ENCODE data around the gene PTPRC.
A peak's percentile ranks its signal among the peaks of the same experiment; 100 is the strongest.

PTPRC gene

GRCh38 chr1:198641501-198641900 lies 2.7 kb downstream of the PTPRC start:
- Histone ChIP-seq H3K27ac (peak overlapping the region in 16 of 21 experiments; percentile 11 to 91 (median 74)), H3K4me3 (peak overlapping the region; percentile 6 to 39 (median 28))

DNA sequence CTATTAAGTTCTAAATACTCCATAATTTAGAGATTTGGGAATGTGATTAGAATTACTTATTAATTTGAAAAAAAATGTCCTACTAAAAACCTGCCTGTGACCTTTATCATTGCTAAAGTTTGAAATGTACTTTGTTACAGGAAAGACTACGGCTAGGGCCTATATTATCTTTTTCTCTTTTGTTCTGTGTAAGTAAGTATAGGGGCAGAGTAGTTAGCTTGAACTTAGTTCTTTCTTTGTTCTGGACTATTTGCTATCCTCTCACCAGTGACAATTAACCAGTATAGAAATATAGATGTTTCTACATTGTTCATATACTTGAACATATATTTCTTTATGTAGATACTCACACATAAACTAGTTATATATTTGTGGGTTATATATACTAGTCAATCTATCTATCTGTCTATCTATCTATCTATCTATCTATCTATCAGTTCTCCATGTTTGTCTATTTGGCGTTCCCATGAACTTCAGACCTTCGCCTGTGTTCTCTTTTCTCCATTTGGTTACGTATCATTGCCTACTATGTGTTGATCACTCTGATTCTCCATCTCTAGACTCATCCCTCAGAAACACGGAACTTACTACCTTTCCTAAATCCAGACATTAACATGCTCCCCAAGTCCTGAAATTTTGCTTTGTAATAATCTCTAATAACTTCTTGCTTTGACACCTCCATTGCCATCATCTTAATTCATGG lies 3.3 kb downstream of the PTPRC start:
- H3K4me3 ChIP-seq = peak overlapping the region in 6 of 7 experiments; percentile 6 to 39 (median 33)
- peak overlapping the region in 12 of 21 experiments; percentile 5 to 91 (median 74) for H3K27ac ChIP-seq

DNA sequence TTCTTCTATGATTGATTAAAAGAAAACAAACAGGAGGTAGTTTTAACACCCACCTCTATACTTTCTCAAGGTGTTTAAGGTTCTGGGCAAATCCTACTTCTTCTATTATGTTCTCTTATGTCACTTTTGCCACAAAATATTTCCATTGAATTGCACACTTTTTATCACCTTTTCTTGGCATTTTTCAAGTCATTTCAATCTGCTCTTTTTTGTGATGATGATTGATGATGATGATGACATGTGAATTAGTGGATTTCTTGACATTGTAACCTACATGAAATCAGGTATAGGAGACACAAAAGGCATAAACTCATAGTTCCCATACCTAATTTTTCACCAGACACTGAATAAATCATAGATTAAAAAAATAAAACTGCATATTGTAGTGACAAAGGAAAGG lies 4.1 kb downstream of the PTPRC start:
- H3K27ac ChIP-seq = peak overlapping the region in 10 of 21 experiments; percentile 5 to 91 (median 68)

GRCh38 chr1:198643808-198644207 lies 5.0 kb downstream of the PTPRC start:
- Histone ChIP-seq H3K27ac (peak overlapping the region in 6 of 21 experiments; percentile 3 to 91 (median 84)), H3K4me3 (peak overlapping the region in 3 of 7 experiments; percentile 0 to 38 (median 6))

More for the DNA sequence above, 4.1 kb downstream of the PTPRC start:
- peak overlapping the region in 2 of 7 experiments; percentile 38 for H3K4me3 ChIP-seq

GRCh38 chr1:198647055-198647454 lies 8.2 kb downstream of the PTPRC start:
- H3K27ac ChIP-seq = peak overlapping the region in 3 of 21 experiments; percentile 24 to 89 (median 47)
- H3K4me3 ChIP-seq = no peak overlapping the region

DNA sequence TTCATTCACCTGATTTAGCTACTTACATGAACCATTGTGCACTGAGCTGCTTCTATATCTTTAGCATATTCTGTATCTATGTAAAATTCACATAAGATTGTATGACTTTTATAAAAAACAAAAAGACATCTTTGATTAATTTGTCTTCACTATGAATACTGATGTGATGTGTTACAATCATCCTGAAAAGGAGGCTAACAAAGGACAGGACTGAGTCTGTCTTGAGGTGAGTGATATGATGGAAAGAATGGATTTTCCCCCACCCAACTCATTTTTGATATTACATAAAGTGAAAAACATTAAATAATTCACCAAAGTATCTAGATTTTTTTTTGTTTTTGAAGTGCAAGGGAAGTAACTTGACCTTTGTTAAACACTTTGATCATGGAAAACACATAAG lies 9.8 kb downstream of the PTPRC start:
- Histone ChIP-seq H3K27ac (peak overlapping the region in 5 of 21 experiments; percentile 27 to 75 (median 43)), H3K4me3 (no peak overlapping the region)

GRCh38 chr1:198649232-198649967 lies 10.6 kb downstream of the PTPRC start:
- Histone ChIP-seq H3K27ac (peak overlapping the region in 8 of 21 experiments; percentile 11 to 75 (median 44)), H3K4me3 (no peak overlapping the region)

DNA sequence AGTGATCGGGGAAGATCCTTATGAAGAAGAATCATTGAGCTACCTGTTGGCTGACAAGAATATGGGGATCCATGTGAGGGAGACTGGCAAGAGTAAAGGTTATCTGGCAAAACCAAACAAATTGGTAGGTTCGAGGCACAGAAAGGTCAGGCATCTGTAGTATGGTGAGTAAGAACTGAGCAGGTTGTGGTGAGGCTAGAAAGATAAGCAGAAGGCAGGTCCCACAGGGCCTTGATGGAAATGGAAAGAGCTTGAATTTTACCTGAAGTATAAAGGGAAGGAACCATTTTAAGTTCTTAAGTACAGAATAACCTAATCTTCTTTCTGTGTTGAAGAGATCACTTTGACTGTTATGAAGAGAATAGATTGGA lies 11.1 kb downstream of the PTPRC start:
- peak overlapping the region in 7 of 21 experiments; percentile 11 to 75 (median 44) for H3K27ac ChIP-seq
- H3K4me3 ChIP-seq = no peak overlapping the region

GRCh38 chr1:198650506-198650905 lies 11.7 kb downstream of the PTPRC start:
- peak overlapping the region in 6 of 21 experiments; percentile 27 to 84 (median 57) for H3K27ac ChIP-seq
- no peak overlapping the region for H3K4me3 ChIP-seq

- Histone ChIP-seq H3K27ac (peak overlapping the region in 8 of 21 experiments; percentile 11 to 84 (median 40)), H3K4me3 (peak overlapping the region in 1 of 7 experiments; percentile 0)
Measured at GRCh38 chr1:198651650-198652400, 13.0 kb downstream of the PTPRC start.

GRCh38 chr1:198653808-198654413 lies 15.1 kb downstream of the PTPRC start:
- Histone ChIP-seq H3K27ac (peak overlapping the region in 7 of 21 experiments; percentile 16 to 84 (median 56)), H3K4me3 (no peak overlapping the region)

DNA sequence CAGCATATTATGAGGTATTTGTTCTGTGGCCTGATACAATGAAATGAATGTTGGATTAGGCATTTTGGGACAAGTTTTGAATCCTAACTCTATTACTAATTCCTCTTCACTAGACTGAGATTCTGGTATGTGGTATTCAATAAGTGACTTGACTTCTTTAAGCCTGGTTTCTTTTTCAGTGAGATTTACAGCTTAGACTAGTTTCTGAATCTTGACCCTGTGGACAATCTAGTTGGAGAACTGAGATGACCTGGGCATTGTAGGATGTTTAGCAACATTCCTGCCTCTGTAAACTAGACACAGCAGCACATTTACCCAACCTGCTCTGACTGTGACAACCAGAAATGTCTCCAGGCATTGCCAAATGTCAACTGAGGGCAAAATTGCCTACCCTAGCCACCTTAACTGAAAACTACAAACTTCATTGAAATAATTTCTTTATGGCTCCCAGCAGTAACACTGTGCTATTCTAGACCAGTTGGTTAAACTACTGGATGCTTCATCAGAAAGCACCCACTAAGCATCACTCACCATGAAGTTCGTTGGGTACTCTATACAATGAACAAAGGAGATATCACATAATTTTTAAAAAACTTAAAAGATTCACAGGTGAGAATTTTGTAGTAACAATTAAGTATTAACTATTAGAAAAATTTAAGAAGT lies 16.8 kb downstream of the PTPRC start:
- H3K27ac ChIP-seq = peak overlapping the region in 16 of 21 experiments; percentile 20 to 84 (median 60)
- H3K4me3 ChIP-seq = no peak overlapping the region

GRCh38 chr1:198656500-198656932 lies 17.7 kb downstream of the PTPRC start:
- Histone ChIP-seq H3K27ac (peak overlapping the region in 17 of 21 experiments; percentile 28 to 84 (median 63)), H3K4me3 (no peak overlapping the region)

DNA sequence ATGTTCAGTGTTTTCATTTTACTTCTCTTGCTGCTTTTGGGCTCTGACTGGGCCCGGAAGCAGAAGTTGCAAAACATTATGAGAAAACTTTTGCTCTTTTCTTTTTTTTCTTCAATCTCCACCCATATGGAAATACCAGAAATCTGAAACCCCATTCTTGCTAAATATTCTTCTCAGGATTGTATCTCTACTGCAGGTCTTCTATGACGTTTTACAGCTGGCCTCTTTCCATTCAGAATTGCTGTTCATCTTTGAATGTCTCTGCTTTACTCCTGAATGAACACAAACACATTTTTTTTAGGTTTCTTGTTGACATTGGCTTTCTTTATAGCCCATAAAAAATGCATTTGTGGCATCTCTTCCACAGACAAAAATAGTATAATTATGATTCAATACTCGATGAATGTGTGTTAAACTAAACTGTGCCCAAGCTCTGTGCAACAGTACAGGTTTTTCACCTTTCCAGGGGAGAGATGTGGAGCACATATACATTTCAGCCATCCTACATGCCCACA lies 18.8 kb downstream of the PTPRC start:
- Histone ChIP-seq H3K4me3 (no peak overlapping the region), H3K27ac (peak overlapping the region in 17 of 21 experiments; percentile 26 to 85 (median 71))

DNA sequence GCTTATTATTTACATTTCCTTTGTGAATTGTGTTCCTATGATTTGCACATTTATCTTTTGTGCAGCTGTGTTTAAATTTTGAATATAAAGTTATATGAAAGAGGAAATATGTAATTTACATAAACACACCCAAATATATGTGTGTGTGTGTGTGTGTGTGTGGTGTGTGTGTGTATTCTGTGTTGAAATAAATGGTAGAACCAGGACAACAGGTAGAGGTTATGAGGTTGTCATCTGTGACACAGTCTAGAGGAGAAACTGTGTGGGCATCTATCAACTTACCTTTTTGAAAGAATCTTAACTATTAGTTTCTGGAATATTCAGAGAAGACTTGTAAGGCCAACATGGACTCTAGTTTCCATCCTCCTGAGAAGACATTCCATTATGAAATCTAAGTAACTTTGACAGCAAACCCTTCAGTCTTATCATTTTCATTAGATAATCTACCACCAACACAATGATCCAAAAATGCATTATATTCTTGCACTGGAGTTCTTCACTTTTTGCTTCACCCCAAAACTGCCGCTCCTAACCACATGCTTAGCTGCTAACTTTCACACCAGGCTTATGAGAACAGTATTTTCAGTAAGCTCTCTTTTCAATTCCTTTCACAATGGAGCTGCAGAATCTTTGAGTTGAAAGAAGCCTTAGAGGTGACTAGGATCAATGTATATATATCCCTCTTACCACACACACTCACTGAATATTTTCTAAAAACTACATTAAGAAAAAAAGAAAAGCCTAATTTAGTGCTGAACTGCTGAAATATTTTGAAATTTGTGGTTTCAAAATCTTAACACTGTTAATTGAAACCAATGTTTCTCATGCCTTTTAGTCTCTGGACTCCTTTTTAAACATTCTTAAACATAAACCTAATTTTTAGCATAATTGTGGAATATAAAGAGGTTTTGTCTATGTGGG lies 21.8 kb downstream of the PTPRC start:
- Histone ChIP-seq H3K27ac (peak overlapping the region in 6 of 21 experiments; percentile 1 to 84 (median 25)), H3K4me3 (no peak overlapping the region)

DNA sequence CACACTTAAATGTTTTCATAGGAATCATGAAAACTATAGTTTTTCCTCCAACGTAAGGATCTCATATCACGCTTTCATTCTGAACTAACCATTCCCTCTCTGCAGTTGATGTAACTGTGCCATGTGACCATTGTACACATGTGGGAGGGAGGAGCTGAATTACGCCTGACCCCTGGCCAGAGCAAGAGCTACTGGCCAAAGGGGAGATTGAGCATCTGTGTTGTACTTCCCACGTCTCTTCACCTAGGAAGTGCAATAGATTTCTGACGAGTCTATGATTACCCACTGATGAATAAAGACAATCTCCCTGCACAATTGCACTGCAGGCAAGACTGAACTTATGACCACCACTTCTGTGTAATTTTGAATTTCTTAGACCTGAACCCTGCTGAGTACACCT lies 24.0 kb downstream of the PTPRC start:
- no peak overlapping the region for H3K4me3 ChIP-seq
- H3K27ac ChIP-seq = peak overlapping the region in 3 of 21 experiments; percentile 45 to 72 (median 72)

GRCh38 chr1:198664068-198664788 lies 25.4 kb downstream of the PTPRC start:
- H3K27ac ChIP-seq = peak overlapping the region in 13 of 21 experiments; percentile 18 to 72 (median 45)
- no peak overlapping the region for H3K4me3 ChIP-seq

Data from skin epidermis (tissue), 12 donors.